HG03060 (cell line): ENCODE measurements around the gene THUMPD3.

ENCODE experiments used
- ATAC-seq: cut with Tn5 transposase; IDR thresholded peaks from one replicate; pipeline ENCODE4 v1.9.1; 2021; ENCODE audit warnings: low read depth, moderate number of reproducible peaks; ENCODE audit not compliant: unreplicated experiment

THUMPD3 gene

DNA sequence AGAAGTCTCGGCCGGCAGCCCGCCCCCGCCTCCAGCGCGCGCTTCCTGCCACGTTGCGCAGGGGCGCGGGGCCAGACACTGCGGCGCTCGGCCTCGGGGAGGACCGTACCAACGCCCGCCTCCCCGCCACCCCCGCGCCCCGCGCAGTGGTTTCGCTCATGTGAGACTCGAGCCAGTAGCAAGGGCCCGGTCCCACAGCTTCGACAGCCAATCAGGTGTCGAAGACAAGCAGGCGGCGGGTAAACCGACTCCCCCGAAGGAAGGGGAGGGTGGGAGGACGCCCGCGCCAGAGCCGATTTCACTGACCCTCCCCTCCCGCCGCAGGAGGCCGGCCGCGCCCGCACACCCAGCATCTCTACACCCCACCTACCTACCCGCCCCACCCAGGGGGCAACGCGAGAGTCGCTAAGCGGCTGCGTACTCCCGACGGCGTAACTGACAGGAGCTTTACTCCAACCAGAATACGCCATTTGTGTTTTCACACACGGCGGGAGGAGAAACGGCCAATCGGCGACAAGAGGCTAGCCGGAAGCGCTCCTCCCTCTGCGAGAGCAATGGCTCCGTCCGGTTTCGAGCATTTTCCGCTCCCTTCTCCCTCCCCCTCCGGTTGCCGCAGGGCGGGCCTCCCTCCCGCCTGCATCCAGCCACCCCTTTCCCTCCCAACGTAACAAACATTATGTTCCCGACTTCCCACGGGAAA is 33.9 kb downstream of the THUMPD3 start:
- peak; percentile 73 for ATAC-seq

GRCh38 chr3:9397332-9397905 is 34.6 kb downstream of the THUMPD3 start, which contains the start of gene SETD5:
Gene SETD5, plus strand, starts transcription at chr3:9397615. Its CDS starts 31,324 bp downstream, at chr3:9428939.
- peak; percentile 14 for ATAC-seq

DNA sequence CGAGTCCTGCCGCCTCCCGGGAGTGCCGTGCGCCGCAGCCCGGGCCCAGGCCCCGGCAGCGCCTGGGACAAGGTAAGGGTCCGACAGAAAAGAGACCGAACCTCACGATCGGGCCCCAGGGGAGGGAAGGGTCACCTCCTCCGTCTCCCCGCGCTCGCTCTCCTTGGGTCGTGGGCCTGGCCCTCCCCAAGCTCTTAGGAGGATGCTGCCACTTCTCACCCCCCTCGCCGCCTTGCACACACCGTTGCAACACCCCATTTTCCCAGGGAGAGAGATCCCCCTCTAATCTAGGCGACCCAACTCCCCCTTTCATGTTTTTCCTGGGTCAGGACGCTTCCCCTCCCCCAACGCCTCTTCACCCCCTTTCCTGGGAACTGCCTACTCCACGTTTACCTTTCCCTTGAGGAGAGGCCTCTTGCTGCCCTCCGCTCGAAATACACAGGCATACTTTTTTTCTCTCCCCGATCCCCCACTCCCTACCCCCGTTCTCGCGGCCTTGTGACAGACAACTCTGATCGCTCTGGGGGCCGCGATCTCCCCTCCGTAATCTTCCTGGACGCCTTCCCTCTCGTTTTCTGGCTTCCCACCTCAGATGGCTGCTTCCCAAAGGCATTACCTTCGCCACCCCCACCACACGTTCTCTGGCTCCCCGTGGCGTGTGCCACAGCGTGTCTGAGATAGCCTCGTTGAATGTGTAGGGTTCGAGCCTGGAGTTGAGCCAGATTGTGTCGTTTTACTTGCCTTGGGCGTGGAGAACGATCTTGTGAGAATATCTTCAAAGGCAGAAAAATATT is 35.2 kb downstream of the THUMPD3 start:
- ATAC-seq = no peak

- ATAC-seq = no peak
These were observed 36.0 kb downstream of the THUMPD3 start for GRCh38 chr3:9398700-9399336.

DNA sequence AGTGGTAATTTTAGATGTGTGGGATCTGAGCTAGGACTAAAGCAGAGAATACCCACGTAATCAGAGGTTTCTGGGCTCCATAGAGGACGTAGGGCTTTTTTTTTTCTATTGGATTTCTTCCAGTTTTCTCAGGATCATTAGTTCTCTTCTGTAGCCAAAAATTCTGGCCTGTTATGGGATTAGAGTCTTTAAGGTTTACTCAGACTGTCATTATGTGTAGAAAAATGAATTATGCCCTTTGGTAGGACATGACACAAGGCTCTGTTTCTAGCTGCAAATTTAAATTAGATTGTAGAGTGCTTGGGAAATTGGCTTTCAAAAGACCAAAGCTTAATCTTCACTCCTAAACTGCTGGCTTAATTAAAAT is 36.5 kb downstream of the THUMPD3 start:
- ATAC-seq = no peak

- ATAC-seq = no peak
These were observed 36.9 kb downstream of the THUMPD3 start for GRCh38 chr3:9399746-9400145.

- ATAC-seq = no peak
These were observed 37.8 kb downstream of the THUMPD3 start for GRCh38 chr3:9400616-9401015.

- no peak for ATAC-seq
These were observed 39.1 kb downstream of the THUMPD3 start for GRCh38 chr3:9401986-9402385.

DNA sequence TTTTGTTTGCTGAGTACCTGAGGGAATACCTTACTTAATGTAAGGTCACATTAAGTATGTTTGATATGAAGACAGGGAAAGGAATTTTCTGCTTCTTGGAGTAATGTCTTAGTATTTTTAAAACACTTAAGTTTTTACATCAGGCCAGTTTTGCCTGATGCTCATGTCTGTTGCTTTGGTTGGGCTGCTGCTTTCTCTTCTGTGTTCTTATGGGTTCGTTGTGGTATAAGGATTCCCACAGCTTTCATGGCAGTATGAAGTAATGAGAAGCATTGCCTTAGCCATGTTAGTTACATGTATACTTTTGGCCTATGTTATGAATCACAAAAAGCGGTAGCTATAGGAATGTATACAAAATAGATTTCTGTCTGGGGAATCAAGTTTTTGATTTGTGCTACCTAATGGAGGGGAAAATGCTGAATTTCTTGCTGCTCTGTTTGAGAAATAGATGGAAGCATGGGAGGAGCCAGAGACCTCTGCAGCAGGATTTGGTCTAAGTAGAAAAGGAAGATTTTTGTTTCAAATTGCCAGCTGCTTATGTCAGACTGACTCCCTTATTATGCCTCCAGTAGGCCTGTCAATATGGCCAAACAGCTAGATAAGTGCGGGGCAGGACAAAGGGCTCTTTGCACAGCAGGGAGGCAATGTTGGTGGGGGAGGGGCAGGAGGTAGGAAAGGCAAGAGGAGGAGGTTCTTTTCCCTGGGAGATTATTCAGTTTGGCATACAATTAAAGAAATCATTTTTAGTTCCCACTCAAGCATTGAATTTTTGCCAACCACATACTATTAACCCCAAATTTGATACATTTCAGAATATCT is 39.8 kb downstream of the THUMPD3 start:
- no peak for ATAC-seq

- ATAC-seq = no peak
These were observed 40.6 kb downstream of the THUMPD3 start for GRCh38 chr3:9403463-9403862.

- no peak for ATAC-seq
These were observed 41.8 kb downstream of the THUMPD3 start for GRCh38 chr3:9404680-9405079.

DNA sequence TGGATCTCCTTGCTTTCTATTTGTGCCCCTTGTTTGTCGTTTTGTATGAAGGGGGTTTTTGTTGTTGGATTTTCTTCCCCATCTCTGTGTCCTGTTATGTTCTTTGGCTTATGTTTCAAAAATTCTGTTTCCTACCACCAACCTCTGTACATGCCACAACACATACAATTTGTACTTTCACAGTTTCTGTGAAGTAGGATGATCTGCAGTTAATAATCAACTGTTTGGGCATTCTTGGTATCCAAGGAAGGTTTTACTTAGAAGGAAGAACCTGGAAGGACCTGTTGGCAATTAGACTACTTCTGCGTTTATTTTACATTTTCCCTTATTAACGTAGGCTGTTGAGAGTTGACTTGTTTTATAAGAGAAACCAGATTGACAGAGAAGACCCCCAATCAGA is 42.9 kb downstream of the THUMPD3 start:
- ATAC-seq = no peak

DNA sequence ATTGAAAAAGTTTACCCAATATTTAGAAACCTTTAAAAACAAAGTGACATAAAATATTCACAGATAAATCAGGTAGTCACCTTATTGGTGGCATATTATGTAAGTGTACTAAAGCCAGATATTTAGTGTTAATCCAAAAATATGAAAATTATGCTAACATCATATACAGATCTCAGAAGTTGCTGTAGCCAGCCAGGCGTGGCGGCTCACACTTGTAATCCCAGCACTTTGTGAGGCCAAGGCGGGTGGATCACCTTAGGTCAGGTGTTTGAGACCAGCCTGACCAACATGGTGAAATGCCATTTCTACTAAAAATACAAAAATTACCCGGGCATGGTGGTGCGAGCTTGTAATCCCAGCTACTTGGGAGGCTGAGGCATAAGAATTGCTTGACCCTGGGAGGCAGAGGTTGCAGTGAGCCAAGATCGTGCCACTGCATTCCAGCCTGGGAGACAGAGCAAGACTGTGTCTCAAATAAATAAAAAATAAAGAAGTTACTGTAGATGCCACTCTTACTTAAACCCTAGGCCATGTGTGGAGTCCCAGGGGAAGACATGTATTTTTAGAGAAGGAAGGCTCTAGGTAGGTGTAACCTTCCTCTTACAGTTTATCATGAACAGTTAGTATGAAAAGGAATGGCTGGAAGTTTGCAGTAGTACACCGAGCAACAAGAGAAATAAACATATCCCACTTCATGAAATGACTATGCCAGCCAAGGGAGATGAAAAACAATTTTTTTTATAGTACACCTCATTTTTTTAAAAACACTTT is 44.2 kb downstream of the THUMPD3 start:
- no peak for ATAC-seq

- no peak for ATAC-seq
These were observed 45.2 kb downstream of the THUMPD3 start for GRCh38 chr3:9408061-9408460.

GRCh38 chr3:9408546-9408945 is 45.7 kb downstream of the THUMPD3 start:
- no peak for ATAC-seq

DNA sequence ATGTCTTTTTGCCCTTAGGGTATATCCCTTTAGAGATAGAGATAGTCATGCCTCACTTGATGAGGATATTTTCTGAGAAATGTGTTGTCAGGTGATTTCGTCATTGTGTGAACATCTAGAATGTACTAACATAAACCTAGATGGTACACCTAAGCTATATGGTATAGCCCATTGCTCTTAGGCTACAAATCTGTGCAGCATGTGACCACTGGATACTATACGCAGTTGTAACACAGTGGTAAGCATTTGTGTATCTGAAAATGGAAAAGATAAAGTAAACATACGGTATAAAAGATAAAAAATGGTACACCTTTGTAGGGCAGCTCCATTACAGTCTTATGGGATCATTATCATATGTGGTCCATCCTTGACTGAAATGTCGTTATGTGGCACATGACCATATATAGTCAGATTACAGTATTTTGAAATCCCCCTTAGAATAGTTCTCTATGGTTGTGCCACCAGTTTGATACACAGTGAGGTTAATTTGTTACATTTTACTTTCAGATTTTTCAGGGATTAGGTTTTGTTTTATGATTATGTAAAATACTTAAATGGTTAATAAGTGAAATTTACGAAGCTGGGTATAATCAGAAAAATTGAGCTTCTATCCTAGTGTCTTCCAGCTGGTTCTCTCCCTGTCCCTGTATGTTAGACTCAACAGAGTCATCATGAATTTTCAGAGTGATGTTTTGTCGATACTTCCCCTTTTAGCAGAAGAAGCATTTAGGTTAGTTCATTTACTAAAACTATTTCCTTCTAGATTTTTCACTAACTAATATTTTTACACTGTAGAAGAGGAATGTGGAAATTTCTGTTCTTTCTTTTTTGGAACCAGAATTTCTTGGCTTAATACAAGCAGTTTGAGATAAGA is 47.4 kb downstream of the THUMPD3 start:
- ATAC-seq = no peak

- ATAC-seq = no peak
These were observed 48.4 kb downstream of the THUMPD3 start for GRCh38 chr3:9411302-9411701.

DNA sequence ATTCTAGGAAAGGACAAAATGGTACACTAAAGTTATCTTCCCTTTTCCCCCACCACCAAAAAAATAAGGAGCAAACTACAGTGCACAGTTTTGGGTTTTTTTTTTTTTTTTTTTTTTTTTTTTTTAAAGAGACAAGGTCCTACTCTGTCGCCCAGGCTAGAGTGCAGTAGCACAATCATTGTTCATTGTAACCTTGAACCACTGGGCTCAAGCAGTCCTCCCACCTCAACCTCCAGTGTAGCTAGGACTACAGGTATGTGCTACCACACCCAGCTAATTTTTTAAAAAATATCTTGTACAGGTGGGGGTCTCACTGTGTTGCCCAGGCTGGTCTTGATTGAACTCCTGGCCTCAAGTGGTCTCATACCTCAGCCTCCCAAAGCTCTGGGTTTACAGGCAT is 49.4 kb downstream of the THUMPD3 start:
- ATAC-seq = no peak

- ATAC-seq = no peak
These were observed 52.0 kb downstream of the THUMPD3 start for GRCh38 chr3:9414826-9415225.
